Measurements from ENCODE around the gene FSHR. TPM values are rescaled to one million over a fixed set of nuclear protein-coding genes. Genes with fewer than 3 reads are reported as not detected.

The FSHR gene
- total RNA-seq, 4 donors from 2014 or later, result 0.13 TPM; not detected in 3

DNA sequence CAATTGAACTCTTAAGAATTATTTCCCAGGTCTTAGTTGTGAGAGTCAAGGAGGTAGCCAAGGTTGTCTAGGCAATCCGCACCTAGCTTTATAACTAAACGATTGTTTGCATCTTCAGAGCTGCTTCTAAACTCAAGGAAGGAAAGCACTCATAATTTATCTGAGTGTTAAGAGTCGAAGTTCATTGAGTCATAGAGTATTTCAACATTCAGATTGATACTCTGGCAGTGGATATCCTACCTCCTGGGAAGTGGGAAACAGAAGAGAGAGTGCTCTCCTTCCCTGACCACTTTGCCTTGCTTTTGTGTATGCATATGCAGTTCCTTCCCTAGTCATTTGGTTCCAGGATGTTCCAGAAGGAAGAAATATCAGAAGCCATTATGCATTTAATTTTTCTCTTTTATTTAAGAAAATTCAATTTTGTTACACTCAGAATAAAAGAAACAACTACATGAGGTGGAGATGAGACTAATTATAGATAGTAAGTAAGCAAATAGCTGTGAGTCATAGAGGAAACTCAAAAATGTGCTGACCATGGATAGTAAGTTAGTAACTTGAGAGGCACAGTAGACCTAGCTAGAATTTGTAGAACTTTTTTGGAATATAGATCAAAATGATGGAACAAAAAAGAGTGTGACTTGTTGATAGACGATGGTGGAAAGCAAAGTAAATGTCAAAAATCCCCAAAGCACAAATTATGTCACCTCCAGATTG lies 35.4 kb upstream of the FSHR start:
- intact Hi-C loops (cut with DNase I), result no loop called here
- Histone ChIP-seq H3K4me3 (replicated peaks in 1 of 3) (no peak overlapping the region), H3K9me3 (no peaks in the 10 kb centered on the region), H3K27me3 (no peaks in the 10 kb centered on the region), H3K27ac (no peak overlapping the region), H3K4me1 (no peaks in the 10 kb centered on the region), H3K36me3 (no peaks in the 10 kb centered on the region)
- WGBS, 2 donors, result 74 to 80% methylated on average over 4 of the region's 4 CpGs
- no peak for DNase-seq
- TF ChIP-seq, protein P1, sequence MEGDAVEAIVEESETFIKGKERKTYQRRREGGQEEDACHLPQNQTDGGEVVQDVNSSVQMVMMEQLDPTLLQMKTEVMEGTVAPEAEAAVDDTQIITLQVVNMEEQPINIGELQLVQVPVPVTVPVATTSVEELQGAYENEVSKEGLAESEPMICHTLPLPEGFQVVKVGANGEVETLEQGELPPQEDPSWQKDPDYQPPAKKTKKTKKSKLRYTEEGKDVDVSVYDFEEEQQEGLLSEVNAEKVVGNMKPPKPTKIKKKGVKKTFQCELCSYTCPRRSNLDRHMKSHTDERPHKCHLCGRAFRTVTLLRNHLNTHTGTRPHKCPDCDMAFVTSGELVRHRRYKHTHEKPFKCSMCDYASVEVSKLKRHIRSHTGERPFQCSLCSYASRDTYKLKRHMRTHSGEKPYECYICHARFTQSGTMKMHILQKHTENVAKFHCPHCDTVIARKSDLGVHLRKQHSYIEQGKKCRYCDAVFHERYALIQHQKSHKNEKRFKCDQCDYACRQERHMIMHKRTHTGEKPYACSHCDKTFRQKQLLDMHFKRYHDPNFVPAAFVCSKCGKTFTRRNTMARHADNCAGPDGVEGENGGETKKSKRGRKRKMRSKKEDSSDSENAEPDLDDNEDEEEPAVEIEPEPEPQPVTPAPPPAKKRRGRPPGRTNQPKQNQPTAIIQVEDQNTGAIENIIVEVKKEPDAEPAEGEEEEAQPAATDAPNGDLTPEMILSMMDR (IDR thresholded peaks at IDR 0.05), result no peak
- TF ChIP-seq POLR2A (IDR thresholded peaks at IDR 0.05), result no peak

DNA sequence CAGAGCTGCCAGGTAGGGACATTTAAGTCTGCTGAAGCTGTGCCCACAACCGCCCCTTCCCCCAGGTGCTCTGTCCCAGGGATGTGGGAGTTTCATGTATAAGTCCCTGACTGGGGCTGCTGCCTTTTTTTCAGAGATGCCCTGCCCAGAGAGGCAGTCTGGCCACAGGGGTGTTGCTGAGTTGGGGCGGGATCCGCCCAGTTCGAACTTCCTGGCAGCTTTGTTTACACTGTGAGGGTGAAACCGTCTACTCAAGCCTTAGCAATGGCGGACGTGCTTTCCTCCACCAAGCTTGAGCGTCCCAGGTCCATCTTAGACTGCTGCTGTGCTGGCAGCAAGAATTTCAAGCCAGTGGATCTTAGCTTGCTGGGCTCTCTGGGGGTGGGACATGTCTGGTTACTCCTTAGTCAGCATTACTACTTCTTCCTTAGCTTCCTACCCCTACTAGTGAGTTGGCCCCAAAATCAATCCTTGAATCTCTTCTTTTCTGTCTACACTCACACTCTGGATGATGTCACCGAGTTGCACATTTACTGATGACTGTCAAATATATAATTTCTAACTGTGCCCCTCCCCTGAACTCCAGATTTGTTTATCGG lies 31.8 kb upstream of the FSHR start:
- no peak overlapping the region for H3K4me3 ChIP-seq (replicated peaks in 1 of 3)
- H3K36me3 ChIP-seq, result no peaks in the 10 kb centered on the region
- no peaks in the 10 kb centered on the region for H3K9me3 ChIP-seq
- TF ChIP-seq, protein P1 (IDR thresholded peaks at IDR 0.05), result no peak
- no peak for TF ChIP-seq POLR2A (IDR thresholded peaks at IDR 0.05)
- no peaks in the 10 kb centered on the region for H3K27me3 ChIP-seq
- no peaks in the 10 kb centered on the region for H3K4me1 ChIP-seq
- intact Hi-C loops (cut with DNase I), result no loop called here
- H3K27ac ChIP-seq, result no peak overlapping the region
- no peak for DNase-seq
- WGBS, 2 donors, result 82 to 92% methylated on average over 10 of the region's 10 CpGs

DNA sequence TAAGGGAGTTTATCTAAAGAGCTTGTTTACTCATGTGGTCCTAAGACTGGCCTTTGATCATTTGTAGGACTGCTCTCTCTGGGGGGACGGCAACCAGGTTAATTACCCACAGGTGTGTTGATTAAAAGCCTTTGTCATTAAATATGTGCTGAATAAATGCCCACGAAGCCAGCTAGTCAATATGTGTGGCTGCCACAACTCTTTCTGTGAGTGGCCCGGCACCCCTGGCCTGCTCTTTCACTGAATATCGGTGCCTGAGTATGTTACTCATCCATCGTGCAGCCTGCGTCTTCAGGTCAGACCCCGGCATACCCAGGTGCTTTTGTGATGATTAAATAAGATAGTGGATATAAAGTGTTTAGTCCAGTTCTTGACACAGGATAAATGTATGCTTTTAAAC lies 24.3 kb upstream of the FSHR start:
- DNase-seq, result no peak
- H3K4me1 ChIP-seq, result no peaks in the 10 kb centered on the region
- H3K27me3 ChIP-seq, result no peaks in the 10 kb centered on the region
- intact Hi-C loops (cut with DNase I), result no loop called here
- H3K36me3 ChIP-seq, result no peaks in the 10 kb centered on the region
- TF ChIP-seq, protein P1 (IDR thresholded peaks at IDR 0.05), result no peak
- TF ChIP-seq POLR2A (IDR thresholded peaks at IDR 0.05), result no peak
- no peak overlapping the region for H3K27ac ChIP-seq
- WGBS, 2 donors, result 68 to 77% methylated on average over 7 of the region's 7 CpGs
- H3K9me3 ChIP-seq, result no peaks in the 10 kb centered on the region
- no peak overlapping the region for H3K4me3 ChIP-seq (replicated peaks in 1 of 3)

DNA sequence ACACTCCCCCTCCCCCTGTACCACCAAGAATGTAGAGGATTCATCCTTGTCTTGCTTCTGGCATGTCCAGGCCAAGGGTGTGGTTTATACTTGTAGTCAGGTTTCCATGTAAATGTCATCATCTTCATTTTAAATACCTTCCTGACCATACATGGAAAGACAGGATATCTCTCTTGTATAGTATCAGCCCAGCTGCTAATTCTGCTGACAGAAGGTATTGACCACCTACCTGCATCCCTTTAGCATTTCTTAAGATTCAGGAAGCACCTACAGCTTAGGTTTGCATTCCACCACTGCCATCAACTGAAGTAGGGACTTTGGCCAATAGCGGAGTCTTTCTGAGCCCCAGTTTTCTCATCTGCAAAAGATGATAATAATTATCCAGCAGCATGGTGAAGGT lies 22.9 kb upstream of the FSHR start:
- Histone ChIP-seq H3K27me3 (no peaks in the 10 kb centered on the region), H3K27ac (no peak overlapping the region), H3K4me1 (no peaks in the 10 kb centered on the region), H3K4me3 (replicated peaks in 1 of 3) (no peak overlapping the region), H3K36me3 (no peaks in the 10 kb centered on the region), H3K9me3 (no peaks in the 10 kb centered on the region)
- intact Hi-C loops (cut with DNase I), result no loop called here
- no peak for DNase-seq
- TF ChIP-seq, protein P1 (IDR thresholded peaks at IDR 0.05), result no peak
- WGBS, 2 donors, result 90 to 100% methylated on average over 1 of the region's 1 CpG

DNA sequence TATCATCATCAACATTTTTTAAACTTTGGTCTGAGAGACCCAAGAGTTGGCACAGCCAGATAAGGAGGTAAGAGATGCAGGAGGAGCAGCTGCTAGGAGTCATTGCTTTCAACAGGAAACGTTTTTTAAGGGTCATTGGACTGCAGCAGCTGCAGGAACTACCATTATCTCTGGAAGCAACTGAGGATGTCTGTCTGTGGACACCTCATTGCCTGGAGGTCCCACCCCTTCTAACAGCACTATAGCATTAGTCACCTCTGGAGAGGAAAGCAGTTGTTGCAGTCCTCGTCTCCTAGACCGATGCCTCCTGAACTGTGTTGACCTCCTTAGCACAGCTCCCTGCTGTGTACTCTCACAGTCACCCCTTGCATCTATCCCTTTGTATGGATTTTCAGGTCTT lies 21.5 kb upstream of the FSHR start:
- intact Hi-C loops (cut with DNase I), result no loop called here
- TF ChIP-seq, protein P1 (IDR thresholded peaks at IDR 0.05), result no peak
- no peak for TF ChIP-seq POLR2A (IDR thresholded peaks at IDR 0.05)
- no peak for DNase-seq

More for the DNA sequence above, 21.5 kb upstream of the FSHR start:
- Histone ChIP-seq H3K9me3 (no peaks in the 10 kb centered on the region), H3K27ac (no peak overlapping the region), H3K27me3 (no peaks in the 10 kb centered on the region), H3K4me3 (replicated peaks in 1 of 3) (no peak overlapping the region), H3K4me1 (no peaks in the 10 kb centered on the region), H3K36me3 (no peaks in the 10 kb centered on the region)
- 70% methylated on average over 3 of the region's 3 CpGs for WGBS, 2 donors
